HG02870 (cell line): Measurements from ENCODE around the gene FNDC4.
"Not testable (repeated sequence)": the region's sequence is repeated elsewhere in the genome, so short reads cannot be mapped to it uniquely, and the experiment has no call there.

Source experiments
- ATAC-seq: cut with Tn5 transposase; IDR thresholded peaks from one replicate; pipeline ENCODE4 v1.9.1; 2021; ENCODE audit warnings: mild to moderate bottlenecking, moderate library complexity; ENCODE audit not compliant: unreplicated experiment

FNDC4 gene

GRCh38 chr2:27494944-27495554 lies at the start of gene FNDC4:
Gene FNDC4, minus strand, starts transcription at chr2:27495200. Its CDS starts 521 bp downstream, at chr2:27494679.
- ATAC-seq, result no peak

- no peak for ATAC-seq
Observed at GRCh38 chr2:27544143-27544821, 49.3 kb upstream of the FNDC4 start.

DNA sequence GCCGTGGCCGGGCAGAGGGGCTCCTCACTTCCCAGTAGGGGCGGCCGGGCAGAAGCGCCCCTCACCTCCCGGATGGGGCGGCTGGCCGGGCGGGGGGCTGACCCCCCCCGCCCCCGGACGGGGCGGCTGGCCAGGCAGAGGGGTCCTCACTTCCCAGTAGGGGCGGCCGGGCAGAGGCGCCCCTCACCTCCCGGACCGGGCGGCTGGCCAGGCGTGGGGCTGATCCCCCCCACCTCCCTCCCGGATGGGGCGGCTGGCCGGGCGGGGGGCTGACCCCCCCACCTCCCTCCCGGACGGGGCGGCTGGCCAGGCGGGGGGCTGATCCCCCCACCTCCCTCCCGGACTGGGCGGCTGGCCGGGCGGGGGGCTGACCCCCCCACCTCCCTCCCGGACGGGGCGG lies 44.6 kb upstream of the FNDC4 start:
- ATAC-seq, result not testable (repeated sequence)

DNA sequence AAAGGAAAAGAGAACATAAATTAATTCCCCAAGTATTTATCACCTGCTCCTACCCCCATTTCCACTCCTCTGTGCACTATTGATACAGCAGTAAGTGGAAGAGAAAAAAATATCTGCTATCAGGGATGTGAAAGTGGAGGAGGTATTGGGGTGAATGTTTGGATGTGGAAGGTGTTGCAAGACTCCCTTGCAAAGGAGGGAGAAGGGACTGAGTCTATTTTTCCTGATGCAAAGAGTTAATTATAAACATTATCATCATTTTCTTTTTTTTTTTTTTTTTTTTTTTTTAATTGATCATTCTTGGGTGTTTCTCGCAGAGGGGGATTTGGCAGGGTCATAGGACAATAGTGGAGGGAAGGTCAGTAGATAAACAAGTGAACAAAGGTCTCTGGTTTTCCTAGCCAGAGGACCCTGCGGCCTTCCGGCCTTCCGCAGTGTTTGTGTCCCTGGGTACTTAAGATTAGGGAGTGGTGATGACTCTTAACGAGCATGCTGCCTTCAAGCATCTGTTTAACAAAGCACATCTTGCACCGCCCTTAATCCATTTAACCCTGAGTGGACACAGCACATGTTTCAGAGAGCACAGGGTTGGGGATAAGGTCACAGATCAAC lies 43.9 kb upstream of the FNDC4 start:
- not testable (repeated sequence) for ATAC-seq

GRCh38 chr2:27537287-27537686 lies 42.3 kb upstream of the FNDC4 start:
- ATAC-seq, result no peak

- no peak for ATAC-seq
Observed at GRCh38 chr2:27531983-27532382, 37.0 kb upstream of the FNDC4 start.

- ATAC-seq, result no peak
Observed at GRCh38 chr2:27527182-27527581, 32.2 kb upstream of the FNDC4 start.

- no peak for ATAC-seq
Observed at GRCh38 chr2:27522400-27522945, 27.5 kb upstream of the FNDC4 start.

DNA sequence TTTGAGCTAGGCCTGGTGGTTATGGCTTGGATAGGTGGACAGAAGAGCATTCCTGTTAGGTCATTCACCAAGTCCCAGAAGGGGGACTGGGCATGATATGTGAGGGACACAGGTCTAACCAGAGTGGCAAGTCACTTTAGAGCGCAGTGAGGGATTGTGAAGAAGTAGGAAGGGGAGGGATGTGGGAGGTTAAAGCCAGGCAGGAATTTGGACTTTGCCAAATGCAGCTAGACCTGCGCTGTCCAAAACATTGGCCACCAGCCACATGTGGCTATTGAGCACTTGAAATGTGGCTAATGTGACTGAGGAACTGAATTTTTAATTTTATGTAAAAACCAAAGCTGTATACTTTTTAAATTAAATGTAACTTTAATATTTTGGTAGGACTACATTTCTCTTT lies 25.3 kb upstream of the FNDC4 start:
- ATAC-seq, result no peak

DNA sequence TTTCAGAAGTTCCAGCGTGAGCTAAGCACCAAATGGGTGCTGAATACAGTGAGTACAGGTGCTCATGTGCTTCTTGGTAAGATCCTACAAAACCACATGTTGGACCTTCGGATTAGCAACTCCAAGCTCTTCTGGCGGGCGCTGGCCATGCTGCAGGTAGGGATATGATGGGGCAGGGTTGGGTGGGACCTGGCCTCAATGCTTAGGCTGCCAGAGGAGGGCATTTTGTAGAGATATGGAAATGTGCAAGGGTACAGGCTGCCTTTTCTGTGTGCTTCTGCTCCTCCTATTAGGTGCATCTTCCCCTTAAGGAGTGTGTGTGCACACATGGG lies 23.7 kb upstream of the FNDC4 start:
- no peak for ATAC-seq

DNA sequence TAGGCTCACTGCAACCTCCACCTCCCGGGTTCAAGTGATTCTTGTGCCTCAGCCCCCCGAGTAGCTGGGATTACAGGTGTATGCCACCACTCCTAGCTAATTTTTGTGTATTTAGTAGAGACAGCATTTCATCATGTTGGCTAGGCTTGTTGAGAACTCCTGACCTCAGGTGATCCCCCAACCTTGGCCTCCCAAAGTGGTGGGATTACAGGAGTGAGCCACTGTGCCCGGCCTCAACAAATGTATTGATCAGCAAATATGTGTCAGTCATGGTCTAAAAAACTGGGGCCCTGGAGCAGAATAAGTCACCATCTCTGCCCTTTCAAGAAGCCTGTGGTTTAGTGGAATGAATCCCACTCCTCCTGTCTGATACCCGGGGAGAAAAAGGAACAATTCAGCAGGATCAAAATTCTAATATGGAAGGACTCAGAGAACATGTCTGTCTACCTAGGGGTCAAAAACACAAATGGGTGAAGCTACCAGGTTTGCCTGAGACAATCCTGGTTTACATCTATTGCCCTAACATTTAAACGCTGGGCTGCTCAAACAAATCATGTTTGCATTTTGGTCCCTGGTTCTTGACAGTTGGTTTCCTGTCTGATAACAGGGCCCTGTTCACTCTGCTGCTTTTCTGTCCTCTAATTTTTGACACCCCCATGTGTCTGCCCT lies 23.2 kb upstream of the FNDC4 start:
- no peak for ATAC-seq

GRCh38 chr2:27509326-27509725 lies 14.3 kb upstream of the FNDC4 start:
- ATAC-seq, result no peak

GRCh38 chr2:27507293-27507692 lies 12.3 kb upstream of the FNDC4 start:
- no peak for ATAC-seq

DNA sequence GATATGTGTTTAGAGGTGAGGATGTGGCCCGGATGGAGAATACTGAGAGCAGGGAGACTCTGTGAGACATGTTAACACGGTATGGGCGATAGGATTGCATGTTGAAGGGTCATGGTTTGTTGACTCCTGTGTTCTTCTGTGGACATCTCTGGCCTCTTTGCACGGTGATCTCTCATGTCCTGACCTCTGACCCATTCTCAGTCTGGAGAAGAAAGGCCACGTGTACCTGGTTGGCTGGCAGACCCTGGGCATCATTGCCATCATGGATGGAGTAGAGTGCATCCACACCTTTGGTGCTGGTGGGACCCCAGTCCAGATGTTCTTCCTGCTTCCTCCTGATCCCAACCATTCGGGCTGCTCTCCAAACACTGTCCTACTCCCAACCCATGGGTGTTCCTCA lies 11.6 kb upstream of the FNDC4 start:
- no peak for ATAC-seq

GRCh38 chr2:27502142-27502541 lies 7.1 kb upstream of the FNDC4 start:
- no peak for ATAC-seq

GRCh38 chr2:27501042-27501441 lies 6.0 kb upstream of the FNDC4 start:
- no peak for ATAC-seq

GRCh38 chr2:27498975-27499374 lies 4.0 kb upstream of the FNDC4 start:
- ATAC-seq, result no peak

DNA sequence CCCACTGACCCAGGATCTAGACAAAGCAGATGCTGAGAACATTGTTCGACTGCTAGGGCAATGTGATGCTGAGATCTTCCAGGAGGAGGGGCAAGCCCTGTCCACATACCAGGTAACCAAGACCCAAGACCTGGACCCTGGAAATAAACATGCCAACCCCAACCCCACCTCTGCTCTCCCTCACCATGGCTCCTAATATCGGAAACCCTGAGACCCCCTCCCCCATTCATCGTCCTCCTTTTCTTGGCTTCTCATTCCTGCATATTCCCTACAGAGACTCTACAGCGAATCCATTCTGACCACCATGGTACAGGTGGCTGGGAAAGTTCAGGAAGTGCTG lies 2.3 kb upstream of the FNDC4 start:
- no peak for ATAC-seq

- ATAC-seq, result no peak
Observed at GRCh38 chr2:27496357-27497287, 1.6 kb upstream of the FNDC4 start, which contains the start of gene GCKR. Gene GCKR, plus strand, starts transcription at chr2:27496839. Its CDS starts 66 bp downstream, at chr2:27496905.

- ATAC-seq, result no peak
Observed at GRCh38 chr2:27495840-27496356, 898 bp upstream of the FNDC4 start.
